K562 (cell line): Measurements from ENCODE around the gene LDLR. TPM values are rescaled to one million over a fixed set of nuclear protein-coding genes. Genes with fewer than 3 reads are reported as not detected.

ENCODE experiments used
- CEBPB ChIP-seq: fragments of 450-650 bp; IDR thresholded peaks from 2 replicates; pipeline ENCODE4 v1.6.1; 2016; ENCODE audit warnings: missing genetic modification characterization, missing compliant biosample characterization
- DIDO1 ChIP-seq: fragments of 450-650 bp; IDR thresholded peaks from 2 replicates; pipeline ENCODE4 v1.6.1; 2016; ENCODE audit warnings: low read depth, missing biosample characterization, missing genetic modification characterization
- MYC ChIP-seq, 2 experiments: fragments of 250-450 bp in 1 of 2; sonication (Bioruptor Pico) in 1 of 2; IDR thresholded peaks; 2 replicates each; pipeline versions ENCODE4 v1.5.1 to v1.6.1; 2012 to 2021; ENCODE audit warnings: low read depth in 2 of 2, borderline replicate concordance in 1 of 2, improper control_type of control experiment in 1 of 2, low read length in 1 of 2, mild to moderate bottlenecking in 1 of 2, moderate library complexity in 1 of 2
- NELFE ChIP-seq: IDR thresholded peaks from 2 replicates; pipeline ENCODE4 v1.6.1; 2011; ENCODE audit warnings: mild to moderate bottlenecking; ENCODE audit not compliant: insufficient read depth, insufficient read length
- NFATC3 ChIP-seq: fragments of 450-650 bp; IDR thresholded peaks from 2 replicates; pipeline ENCODE4 v1.6.1; 2017; ENCODE audit warnings: mild to moderate bottlenecking
- PYGO2 ChIP-seq: fragments of 450-650 bp; IDR thresholded peaks from 2 replicates; pipeline ENCODE4 v1.6.1; 2016; ENCODE audit warnings: mild to moderate bottlenecking, missing genetic modification characterization, moderate library complexity, missing compliant biosample characterization
- TCFL5 ChIP-seq: fragments of 250-450 bp; sonication (Bioruptor Pico); conservative IDR thresholded peaks from 2 replicates; pipeline ENCODE4 v1.6.1; 2021; ENCODE audit warnings: mild to moderate bottlenecking, moderate library complexity, matching md5 sums
- ZNF282 ChIP-seq: sonication (generic); formaldehyde crosslinking; IDR thresholded peaks from 2 replicates; pipeline ENCODE4 v1.8.1; 2023; ENCODE audit warnings: missing genetic modification reagents
- ZNF384 ChIP-seq: IDR thresholded peaks from 2 replicates; pipeline ENCODE4 v1.6.1; 2012; ENCODE audit warnings: low read depth, low read length, improper control_type of control experiment
- polyA plus RNA-seq, 8 experiments: library from polyadenylated mRNA; depleted of rRNA in 4 of 8; stranded (reverse) in 5 of 8; unstranded in 3 of 8; fragments of >200 nt; fragmentation: Nextera tagmentation in 2 of 8; fragmentation: Illumina TruSeq in 1 of 8; extraction: Ambion mirVana in 2 of 8; extraction: Trizol in 1 of 8; gene quantifications; 2 replicates each; pipeline versions ENCODE4 v1.2.1 to v1.2.3, GENCODE V29; 2011 to 2014; ENCODE audit warnings: inconsistent platforms in 1 of 8, missing spikeins in 1 of 8
- total RNA-seq, 7 experiments: library from RNA; depleted of rRNA in 6 of 7; stranded (reverse); fragments of >200 nt in 6 of 7; fragmentation: Illumina TruSeq in 2 of 7; extraction: Trizol in 2 of 7; gene quantifications; 2 replicates each; pipeline versions ENCODE4 v1.2.1 to v1.2.3, GENCODE V29; 2011 to 2021; ENCODE audit warnings: low replicate concordance in 1 of 7
- TF ChIP-seq, protein P1 (sequence below): fragments of 250-450 bp; sonication (Bioruptor Pico); IDR thresholded peaks from 2 replicates; pipeline ENCODE4 v1.5.0; 2021; ENCODE audit warnings: mild to moderate bottlenecking, borderline replicate concordance
- TF ChIP-seq, protein P2 (sequence below), 2 experiments: fragments of 450-650 bp; IDR thresholded peaks; 2 replicates each; pipeline ENCODE4 v1.6.1; 2016
- TF ChIP-seq, protein P3 (sequence below): fragments of 250-450 bp; sonication (Bioruptor Pico); IDR thresholded peaks from 2 replicates; pipeline ENCODE4 v1.8.0; 2022; ENCODE audit warnings: inconsistent platforms
- TF ChIP-seq, protein P4 (sequence below), 2 experiments: IDR thresholded peaks; 2 replicates each; pipeline ENCODE4 v1.6.1; 2012; ENCODE audit warnings: improper control_type of control experiment in 2 of 2, low read depth in 2 of 2, low read length in 2 of 2, borderline replicate concordance in 1 of 2
- TF ChIP-seq, protein P5 (sequence below): fragments of 250-450 bp; sonication (Bioruptor Pico); IDR thresholded peaks from 2 replicates; pipeline ENCODE4 v1.5.0; 2021
- TF ChIP-seq, protein P6 (sequence below), 2 experiments: fragments of 450-650 bp; conservative IDR thresholded peaks; 2 replicates each; pipeline ENCODE4 v1.6.1; 2017; ENCODE audit warnings: mild to moderate bottlenecking in 2 of 2, moderate library complexity in 2 of 2

The LDLR gene
- total and polyA plus RNA-seq, 9 of the 15 experiments (the other 6 are each of a cell fraction or from before 2014, with no cell fraction given), result 19.9 to 114 (median 56.3) TPM

DNA sequence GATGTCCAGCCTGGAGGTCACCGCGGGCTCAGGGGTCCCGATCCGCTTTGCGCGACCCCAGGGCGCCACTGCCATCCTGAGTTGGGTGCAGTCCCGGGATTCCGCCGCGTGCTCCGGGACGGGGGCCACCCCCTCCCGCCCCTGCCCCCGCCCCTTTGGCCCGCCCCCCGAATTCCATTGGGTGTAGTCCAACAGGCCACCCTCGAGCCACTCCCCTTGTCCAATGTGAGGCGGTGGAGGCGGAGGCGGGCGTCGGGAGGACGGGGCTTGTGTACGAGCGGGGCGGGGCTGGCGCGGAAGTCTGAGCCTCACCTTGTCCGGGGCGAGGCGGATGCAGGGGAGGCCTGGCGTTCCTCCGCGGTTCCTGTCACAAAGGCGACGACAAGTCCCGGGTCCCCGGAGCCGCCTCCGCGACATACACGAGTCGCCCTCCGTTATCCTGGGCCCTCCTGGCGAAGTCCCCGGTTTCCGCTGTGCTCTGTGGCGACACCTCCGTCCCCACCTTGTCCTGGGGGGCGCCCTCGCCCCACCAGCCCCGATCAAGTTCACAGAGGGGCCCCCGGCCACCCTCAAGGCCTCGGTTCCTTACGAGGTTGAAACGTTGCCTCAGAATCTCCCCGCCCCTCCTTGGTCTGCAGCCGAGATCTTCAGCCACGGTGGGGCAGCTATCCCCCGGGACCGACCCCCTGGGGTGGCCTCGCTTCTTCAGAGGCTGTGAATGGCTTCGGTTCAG is 1.2 kb downstream of the LDLR start (continued):
- TF ChIP-seq, protein P1, sequence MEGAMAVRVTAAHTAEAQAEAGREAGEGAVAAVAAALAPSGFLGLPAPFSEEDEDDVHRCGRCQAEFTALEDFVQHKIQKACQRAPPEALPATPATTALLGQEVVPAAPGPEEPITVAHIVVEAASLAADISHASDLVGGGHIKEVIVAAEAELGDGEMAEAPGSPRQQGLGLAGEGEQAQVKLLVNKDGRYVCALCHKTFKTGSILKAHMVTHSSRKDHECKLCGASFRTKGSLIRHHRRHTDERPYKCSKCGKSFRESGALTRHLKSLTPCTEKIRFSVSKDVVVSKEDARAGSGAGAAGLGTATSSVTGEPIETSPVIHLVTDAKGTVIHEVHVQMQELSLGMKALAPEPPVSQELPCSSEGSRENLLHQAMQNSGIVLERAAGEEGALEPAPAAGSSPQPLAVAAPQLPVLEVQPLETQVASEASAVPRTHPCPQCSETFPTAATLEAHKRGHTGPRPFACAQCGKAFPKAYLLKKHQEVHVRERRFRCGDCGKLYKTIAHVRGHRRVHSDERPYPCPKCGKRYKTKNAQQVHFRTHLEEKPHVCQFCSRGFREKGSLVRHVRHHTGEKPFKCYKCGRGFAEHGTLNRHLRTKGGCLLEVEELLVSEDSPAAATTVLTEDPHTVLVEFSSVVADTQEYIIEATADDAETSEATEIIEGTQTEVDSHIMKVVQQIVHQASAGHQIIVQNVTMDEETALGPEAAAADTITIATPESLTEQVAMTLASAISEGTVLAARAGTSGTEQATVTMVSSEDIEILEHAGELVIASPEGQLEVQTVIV (CRISPR knock-in tag), result no peak
- TF ChIP-seq, protein P2, sequence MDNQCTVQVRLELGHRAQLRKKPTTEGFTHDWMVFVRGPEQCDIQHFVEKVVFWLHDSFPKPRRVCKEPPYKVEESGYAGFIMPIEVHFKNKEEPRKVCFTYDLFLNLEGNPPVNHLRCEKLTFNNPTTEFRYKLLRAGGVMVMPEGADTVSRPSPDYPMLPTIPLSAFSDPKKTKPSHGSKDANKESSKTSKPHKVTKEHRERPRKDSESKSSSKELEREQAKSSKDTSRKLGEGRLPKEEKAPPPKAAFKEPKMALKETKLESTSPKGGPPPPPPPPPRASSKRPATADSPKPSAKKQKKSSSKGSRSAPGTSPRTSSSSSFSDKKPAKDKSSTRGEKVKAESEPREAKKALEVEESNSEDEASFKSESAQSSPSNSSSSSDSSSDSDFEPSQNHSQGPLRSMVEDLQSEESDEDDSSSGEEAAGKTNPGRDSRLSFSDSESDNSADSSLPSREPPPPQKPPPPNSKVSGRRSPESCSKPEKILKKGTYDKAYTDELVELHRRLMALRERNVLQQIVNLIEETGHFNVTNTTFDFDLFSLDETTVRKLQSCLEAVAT (IDR thresholded peaks at IDR 0.05), result peak; percentile 76 to 82; a peak in 3 of 4 replicates
- TF ChIP-seq NELFE (no peak), CEBPB (tag) (no peak), MYC (IDR thresholded peaks at IDR 0.05; ENCODE audit: low read depth, low read length) (peak; percentile 59; the same call in 1 of the 2 replicates), MYC (CRISPR knock-in tag; IDR thresholded peaks at IDR 0.05; ENCODE audit: borderline replicate concordance, low read depth) (peak; percentile 53; the same call in 1 of the 2 replicates), PYGO2 (no peak), ZNF384 (no peak), NFATC3 (no peak), ZNF282 (CRISPR knock-in tag) (0 out of 2 replicates have a peak, but pooled peaks have one; percentile 54), TCFL5 (CRISPR knock-in tag) (no peak), DIDO1 (tag) (no peak)
- TF ChIP-seq, protein P3, sequence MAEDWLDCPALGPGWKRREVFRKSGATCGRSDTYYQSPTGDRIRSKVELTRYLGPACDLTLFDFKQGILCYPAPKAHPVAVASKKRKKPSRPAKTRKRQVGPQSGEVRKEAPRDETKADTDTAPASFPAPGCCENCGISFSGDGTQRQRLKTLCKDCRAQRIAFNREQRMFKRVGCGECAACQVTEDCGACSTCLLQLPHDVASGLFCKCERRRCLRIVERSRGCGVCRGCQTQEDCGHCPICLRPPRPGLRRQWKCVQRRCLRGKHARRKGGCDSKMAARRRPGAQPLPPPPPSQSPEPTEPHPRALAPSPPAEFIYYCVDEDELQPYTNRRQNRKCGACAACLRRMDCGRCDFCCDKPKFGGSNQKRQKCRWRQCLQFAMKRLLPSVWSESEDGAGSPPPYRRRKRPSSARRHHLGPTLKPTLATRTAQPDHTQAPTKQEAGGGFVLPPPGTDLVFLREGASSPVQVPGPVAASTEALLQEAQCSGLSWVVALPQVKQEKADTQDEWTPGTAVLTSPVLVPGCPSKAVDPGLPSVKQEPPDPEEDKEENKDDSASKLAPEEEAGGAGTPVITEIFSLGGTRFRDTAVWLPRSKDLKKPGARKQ (CRISPR knock-in tag), result no peak
- TF ChIP-seq, protein P4, sequence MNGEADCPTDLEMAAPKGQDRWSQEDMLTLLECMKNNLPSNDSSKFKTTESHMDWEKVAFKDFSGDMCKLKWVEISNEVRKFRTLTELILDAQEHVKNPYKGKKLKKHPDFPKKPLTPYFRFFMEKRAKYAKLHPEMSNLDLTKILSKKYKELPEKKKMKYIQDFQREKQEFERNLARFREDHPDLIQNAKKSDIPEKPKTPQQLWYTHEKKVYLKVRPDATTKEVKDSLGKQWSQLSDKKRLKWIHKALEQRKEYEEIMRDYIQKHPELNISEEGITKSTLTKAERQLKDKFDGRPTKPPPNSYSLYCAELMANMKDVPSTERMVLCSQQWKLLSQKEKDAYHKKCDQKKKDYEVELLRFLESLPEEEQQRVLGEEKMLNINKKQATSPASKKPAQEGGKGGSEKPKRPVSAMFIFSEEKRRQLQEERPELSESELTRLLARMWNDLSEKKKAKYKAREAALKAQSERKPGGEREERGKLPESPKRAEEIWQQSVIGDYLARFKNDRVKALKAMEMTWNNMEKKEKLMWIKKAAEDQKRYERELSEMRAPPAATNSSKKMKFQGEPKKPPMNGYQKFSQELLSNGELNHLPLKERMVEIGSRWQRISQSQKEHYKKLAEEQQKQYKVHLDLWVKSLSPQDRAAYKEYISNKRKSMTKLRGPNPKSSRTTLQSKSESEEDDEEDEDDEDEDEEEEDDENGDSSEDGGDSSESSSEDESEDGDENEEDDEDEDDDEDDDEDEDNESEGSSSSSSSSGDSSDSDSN (IDR thresholded peaks at IDR 0.05; ENCODE audit: borderline replicate concordance in 1 of 2, low read depth in 2 of 2, low read length in 2 of 2), result no peak; a peak in 1 of 4 replicates
- TF ChIP-seq, protein P5, sequence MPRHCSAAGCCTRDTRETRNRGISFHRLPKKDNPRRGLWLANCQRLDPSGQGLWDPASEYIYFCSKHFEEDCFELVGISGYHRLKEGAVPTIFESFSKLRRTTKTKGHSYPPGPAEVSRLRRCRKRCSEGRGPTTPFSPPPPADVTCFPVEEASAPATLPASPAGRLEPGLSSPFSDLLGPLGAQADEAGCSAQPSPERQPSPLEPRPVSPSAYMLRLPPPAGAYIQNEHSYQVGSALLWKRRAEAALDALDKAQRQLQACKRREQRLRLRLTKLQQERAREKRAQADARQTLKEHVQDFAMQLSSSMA (CRISPR knock-in tag), result no peak
- TF ChIP-seq, protein P6, sequence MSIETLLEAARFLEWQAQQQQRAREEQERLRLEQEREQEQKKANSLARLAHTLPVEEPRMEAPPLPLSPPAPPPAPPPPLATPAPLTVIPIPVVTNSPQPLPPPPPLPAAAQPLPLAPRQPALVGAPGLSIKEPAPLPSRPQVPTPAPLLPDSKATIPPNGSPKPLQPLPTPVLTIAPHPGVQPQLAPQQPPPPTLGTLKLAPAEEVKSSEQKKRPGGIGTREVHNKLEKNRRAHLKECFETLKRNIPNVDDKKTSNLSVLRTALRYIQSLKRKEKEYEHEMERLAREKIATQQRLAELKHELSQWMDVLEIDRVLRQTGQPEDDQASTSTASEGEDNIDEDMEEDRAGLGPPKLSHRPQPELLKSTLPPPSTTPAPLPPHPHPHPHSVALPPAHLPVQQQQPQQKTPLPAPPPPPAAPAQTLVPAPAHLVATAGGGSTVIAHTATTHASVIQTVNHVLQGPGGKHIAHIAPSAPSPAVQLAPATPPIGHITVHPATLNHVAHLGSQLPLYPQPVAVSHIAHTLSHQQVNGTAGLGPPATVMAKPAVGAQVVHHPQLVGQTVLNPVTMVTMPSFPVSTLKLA (conservative IDR thresholded peaks at IDR 0.05), result peak; percentile 83 to 91
